Mesodermal cell (in vitro differentiated cells): ENCODE measurements around the gene MLST8.

Experiments used
- H3K27ac ChIP-seq: 2 replicates; pipeline ENCODE4 v1.7.0; 2013; ENCODE audit warnings: mild to moderate bottlenecking, low read depth, low read length, moderate library complexity; ENCODE audit not compliant: severe bottlenecking
- H3K36me3 ChIP-seq: 2 replicates; pipeline ENCODE4 v1.7.1; 2013; ENCODE audit warnings: mild to moderate bottlenecking, low read length, moderate library complexity; ENCODE audit not compliant: control insufficient read depth, insufficient read depth
- H3K4me1 ChIP-seq: one replicate; pipeline ENCODE4 v1.7.1; 2013; ENCODE audit warnings: mild to moderate bottlenecking, low read length; ENCODE audit not compliant: insufficient read depth, control insufficient read depth, poor library complexity, severe bottlenecking
- H3K4me3 ChIP-seq: 2 replicates; pipeline ENCODE4 v1.7.0; 2013; ENCODE audit warnings: low read length, control low read depth, mild to moderate bottlenecking; ENCODE audit not compliant: insufficient read depth, poor library complexity, severe bottlenecking; ENCODE audit errors: extremely low read depth
- H3K9me3 ChIP-seq: 2 replicates; pipeline ENCODE4 v1.7.1; 2013; ENCODE audit warnings: mild to moderate bottlenecking, low read length, moderate library complexity; ENCODE audit not compliant: control insufficient read depth
- WGBS, 2 experiments: methylation state at CpG; one replicate each; pipeline ENCODE4 v1.1.5; 2013; ENCODE audit warnings: missing lambda C conversion rate in 2 of 2; ENCODE audit not compliant: insufficient coverage in 2 of 2; 5-methylcytosine and 5-hydroxymethylcytosine counted together

The MLST8 gene

DNA sequence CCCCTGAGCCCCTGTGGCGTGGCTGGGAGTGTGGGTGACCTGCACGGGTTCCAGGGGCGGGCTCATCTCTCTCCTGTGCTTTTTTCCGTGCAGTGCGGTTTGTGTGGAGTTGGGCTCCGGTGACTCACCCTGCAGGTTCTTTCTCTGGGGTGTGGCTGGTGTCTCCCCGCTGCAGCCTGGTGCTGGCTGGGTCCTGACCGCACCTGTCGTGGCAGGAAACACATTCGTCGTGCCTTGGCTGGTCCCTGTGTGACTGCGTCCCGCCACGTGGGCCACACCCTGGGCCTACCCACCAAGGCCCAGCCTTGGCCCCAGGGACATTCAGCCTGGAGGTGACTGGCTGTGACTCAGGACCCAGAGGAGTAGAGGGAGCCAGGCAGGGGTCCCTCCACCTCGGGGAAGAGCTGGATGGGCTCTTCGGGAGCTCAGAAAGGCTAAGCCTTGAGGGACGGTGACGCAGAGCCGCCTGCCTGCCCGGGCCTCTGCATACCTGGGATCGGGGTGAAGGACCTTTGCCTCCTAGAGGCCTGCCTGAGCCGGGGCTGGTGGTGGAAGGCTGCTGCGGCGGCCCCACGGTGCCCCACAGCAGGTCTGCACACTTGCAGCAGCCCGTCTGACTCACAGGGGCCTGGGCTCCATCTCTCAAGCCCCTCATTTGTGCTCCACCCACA is 41.9 kb upstream of the MLST8 start:
- no peaks in the 10 kb centered on the region for H3K9me3 ChIP-seq
- WGBS, 2 experiments: 98% methylated on average over 23 of the region's 26 CpGs

DNA sequence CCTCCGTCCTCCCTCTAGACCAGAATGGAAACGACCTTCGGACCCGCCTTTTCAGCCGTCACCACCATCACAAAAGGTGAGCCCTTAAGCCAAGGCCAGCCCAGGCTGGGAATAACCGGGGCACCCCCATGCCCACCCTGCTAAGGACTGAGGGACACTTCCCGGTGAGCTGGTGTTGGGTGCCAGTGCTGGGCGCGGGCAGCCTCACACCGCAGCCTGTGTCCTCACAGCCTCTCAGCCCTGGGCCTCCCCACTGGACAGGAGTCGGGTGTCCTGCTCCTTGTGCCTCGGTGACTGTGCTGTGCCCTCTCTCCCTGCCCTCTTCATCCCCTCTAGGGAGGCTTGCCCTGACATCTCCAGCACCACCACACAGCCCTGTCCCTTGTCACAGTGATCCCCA is 39.4 kb upstream of the MLST8 start:
- Histone ChIP-seq H3K4me3 (no peak overlapping the region), H3K27ac (no peak overlapping the region), H3K36me3 (peaks cover 40% of the 10 kb centered on the region), H3K4me1 (no peaks in the 10 kb centered on the region), H3K9me3 (no peaks in the 10 kb centered on the region)
- 96 to 97% methylated on average over 12 of the region's 12 CpGs for WGBS, 2 experiments

More for the DNA sequence above, 41.9 kb upstream of the MLST8 start:
- Histone ChIP-seq H3K4me1 (peaks cover 14% of the 10 kb centered on the region), H3K27ac (no peak overlapping the region), H3K4me3 (no peak overlapping the region), H3K36me3 (peaks cover 33% of the 10 kb centered on the region)

DNA sequence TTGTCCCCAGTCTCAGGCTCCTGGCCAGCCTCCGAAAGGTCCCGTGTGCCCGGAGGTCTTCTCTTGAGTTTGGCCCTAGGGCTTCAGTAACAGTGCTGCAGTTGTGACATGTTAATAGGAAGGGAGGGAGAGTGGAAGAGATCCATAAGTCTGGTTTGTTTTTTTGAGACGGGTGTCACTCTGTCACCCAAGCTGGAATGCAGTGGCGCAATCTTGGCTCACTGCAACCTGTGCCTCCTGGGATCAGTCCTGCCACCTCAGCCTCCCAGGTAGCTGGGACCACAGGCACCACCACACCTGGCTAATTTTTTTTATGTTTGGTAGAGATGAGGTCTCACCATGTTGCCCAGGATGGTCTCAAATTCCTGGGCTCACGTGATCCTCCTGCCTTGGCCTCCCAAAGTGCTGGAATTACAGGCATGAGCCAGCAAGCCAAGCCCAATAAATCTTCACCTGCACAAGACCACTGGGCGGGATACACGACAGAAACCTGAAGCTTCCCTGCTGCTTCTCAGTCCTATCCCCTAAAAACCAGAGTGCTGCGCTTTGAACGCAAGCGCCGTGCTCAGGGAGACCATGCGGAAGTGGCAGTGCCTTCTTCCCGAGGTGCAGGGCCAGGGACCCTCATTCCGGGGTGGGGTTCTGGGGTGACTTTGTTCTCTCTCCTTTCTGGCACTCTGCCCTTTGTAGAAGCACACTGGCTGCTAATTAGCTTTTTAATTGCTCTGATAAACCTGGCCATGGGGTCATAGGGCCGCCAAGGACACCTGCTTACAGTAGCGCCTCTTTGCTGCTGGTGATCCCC is 38.8 kb upstream of the MLST8 start:
- no peaks in the 10 kb centered on the region for H3K9me3 ChIP-seq
- H3K4me1 ChIP-seq: no peaks in the 10 kb centered on the region
- 97 to 99% methylated on average over 12 to 16 of the region's 17 CpGs for WGBS, 2 experiments
- H3K4me3 ChIP-seq: no peak overlapping the region
- peaks cover 45% of the 10 kb centered on the region for H3K36me3 ChIP-seq
- no peak overlapping the region for H3K27ac ChIP-seq

- no peak overlapping the region for H3K4me3 ChIP-seq
- no peaks in the 10 kb centered on the region for H3K4me1 ChIP-seq
- H3K36me3 ChIP-seq: peaks cover 52% of the 10 kb centered on the region
- H3K9me3 ChIP-seq: no peaks in the 10 kb centered on the region
- H3K27ac ChIP-seq: no peak overlapping the region
- WGBS, 2 experiments: 97% methylated on average over 15 to 16 of the region's 18 CpGs
These were observed 38.1 kb upstream of the MLST8 start for GRCh38 chr16:2167068-2167638.

- WGBS, 2 experiments: 96 to 97% methylated on average over 18 of the region's 18 CpGs
- H3K4me1 ChIP-seq: no peaks in the 10 kb centered on the region
- H3K4me3 ChIP-seq: no peak overlapping the region
- no peaks in the 10 kb centered on the region for H3K9me3 ChIP-seq
- peaks cover 68% of the 10 kb centered on the region for H3K36me3 ChIP-seq
- H3K27ac ChIP-seq: no peak overlapping the region
These were observed 35.2 kb upstream of the MLST8 start for GRCh38 chr16:2170080-2170479.

DNA sequence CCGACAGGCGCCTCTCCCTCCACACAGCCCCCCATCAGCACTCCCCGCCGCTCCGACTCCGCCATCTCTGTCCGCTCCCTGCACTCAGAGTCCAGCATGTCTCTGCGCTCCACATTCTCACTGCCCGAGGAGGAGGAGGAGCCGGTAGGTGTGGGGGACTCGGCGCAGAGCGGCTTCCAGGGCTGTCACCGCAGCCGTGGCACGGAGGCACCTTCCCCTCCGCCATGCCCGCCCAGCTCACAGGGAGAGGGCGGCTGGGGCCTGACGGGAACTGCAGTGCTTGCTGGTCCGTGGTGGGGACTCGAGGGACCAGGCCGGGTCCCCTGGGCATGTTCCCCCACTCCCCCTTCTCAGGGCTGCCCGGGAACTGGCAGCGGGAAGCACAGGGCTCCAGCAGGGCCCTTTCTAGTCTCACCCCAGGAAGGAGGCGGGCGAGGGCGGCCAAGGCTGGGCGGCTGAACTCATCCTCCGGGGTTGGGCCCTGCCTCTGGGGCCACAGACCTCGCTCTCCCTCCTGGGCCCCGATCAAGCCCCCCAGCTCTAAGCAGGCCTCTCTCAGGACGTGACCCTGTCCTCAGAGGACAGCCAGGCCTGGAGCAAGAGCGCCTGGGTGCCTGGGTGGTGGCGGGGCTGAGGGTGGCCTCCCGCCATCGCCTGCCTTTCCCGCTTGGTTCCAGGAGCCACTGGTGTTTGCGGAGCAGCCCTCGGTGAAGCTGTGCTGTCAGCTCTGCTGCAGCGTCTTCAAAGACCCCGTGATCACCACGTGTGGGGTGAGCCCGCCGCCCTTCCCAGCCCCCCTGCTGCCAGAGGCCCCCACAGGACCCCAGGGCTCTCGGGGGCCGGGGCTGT is 34.4 kb upstream of the MLST8 start:
- Histone ChIP-seq H3K36me3 (peaks cover 72% of the 10 kb centered on the region), H3K9me3 (no peaks in the 10 kb centered on the region), H3K4me3 (no peak overlapping the region), H3K4me1 (no peaks in the 10 kb centered on the region), H3K27ac (no peak overlapping the region)
- 97 to 98% methylated on average over 32 to 44 of the region's 47 CpGs for WGBS, 2 experiments

GRCh38 chr16:2171601-2172178 is 33.6 kb upstream of the MLST8 start:
- H3K4me1 ChIP-seq: no peaks in the 10 kb centered on the region
- no peaks in the 10 kb centered on the region for H3K9me3 ChIP-seq
- no peak overlapping the region for H3K4me3 ChIP-seq
- H3K36me3 ChIP-seq: peaks cover 68% of the 10 kb centered on the region
- H3K27ac ChIP-seq: no peak overlapping the region
- 95 to 98% methylated on average over 25 to 27 of the region's 28 CpGs for WGBS, 2 experiments

GRCh38 chr16:2172688-2173335 is 32.4 kb upstream of the MLST8 start:
- Histone ChIP-seq H3K4me1 (no peaks in the 10 kb centered on the region), H3K27ac (no peak overlapping the region), H3K9me3 (no peaks in the 10 kb centered on the region), H3K4me3 (no peak overlapping the region), H3K36me3 (peaks cover 68% of the 10 kb centered on the region)
- 98% methylated on average over 24 to 28 of the region's 29 CpGs for WGBS, 2 experiments

DNA sequence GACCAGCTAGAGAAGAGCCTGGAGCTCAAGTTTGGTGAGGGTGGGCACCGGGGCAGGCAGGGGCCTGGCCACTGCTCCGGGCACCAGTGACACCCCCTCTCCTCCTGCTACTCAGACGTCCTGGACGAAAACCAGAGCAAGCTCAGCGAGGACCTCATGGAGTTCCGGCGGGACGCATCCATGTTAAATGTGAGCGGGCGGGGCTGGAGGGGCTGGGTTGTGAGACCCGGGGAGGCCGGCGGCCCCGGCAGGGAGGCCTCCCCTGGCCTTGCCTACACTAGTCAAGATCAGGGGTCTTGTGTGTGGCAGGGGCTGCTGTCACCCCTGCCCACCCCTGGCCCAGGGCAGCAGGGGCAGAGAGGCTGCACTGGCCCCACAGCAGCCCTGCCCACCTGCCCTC is 31.9 kb upstream of the MLST8 start:
- Histone ChIP-seq H3K9me3 (no peaks in the 10 kb centered on the region), H3K4me3 (no peak overlapping the region), H3K27ac (no peak overlapping the region), H3K4me1 (no peaks in the 10 kb centered on the region), H3K36me3 (peaks cover 68% of the 10 kb centered on the region)
- 96 to 97% methylated on average over 10 to 12 of the region's 14 CpGs for WGBS, 2 experiments

DNA sequence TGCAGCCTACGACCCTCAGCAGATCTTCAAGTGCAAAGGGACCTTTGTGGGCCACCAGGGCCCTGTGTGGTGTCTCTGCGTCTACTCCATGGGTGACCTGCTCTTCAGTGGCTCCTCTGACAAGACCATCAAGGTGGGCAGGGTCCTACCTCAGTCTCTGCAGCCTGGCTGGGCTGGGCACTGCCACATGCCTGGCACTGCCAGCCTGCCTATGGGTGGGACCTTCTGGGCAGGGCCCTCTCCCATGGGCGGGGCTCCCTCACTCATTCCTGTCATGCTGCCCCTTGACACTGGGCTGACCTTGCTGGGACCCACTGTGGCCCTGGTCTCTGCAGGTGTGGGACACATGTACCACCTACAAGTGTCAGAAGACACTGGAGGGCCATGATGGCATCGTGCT is 31.3 kb upstream of the MLST8 start:
- H3K36me3 ChIP-seq: peaks cover 68% of the 10 kb centered on the region
- WGBS, 2 experiments: 89 to 90% methylated on average over 3 of the region's 4 CpGs
- no peak overlapping the region for H3K4me3 ChIP-seq
- no peaks in the 10 kb centered on the region for H3K9me3 ChIP-seq
- no peaks in the 10 kb centered on the region for H3K4me1 ChIP-seq
- no peak overlapping the region for H3K27ac ChIP-seq
